Measurements from ENCODE around the gene UGT2B11. TPM values are rescaled to one million over a fixed set of nuclear protein-coding genes. Genes with fewer than 3 reads are reported as not detected.

UGT2B11 gene
- total RNA-seq: not detected in 2 replicates

GRCh38 chr4:69214716-69215115 lies at the start of gene UGT2B11:
Gene UGT2B11 (minus strand): TSS chr4:69214748. CDS start chr4:69214722, 26 bp downstream.

Other genes with a start within 250 kb of the UGT2B11 start
- 0.22 TPM in 1 of 2 replicates, not detected in the other for gene UGT2B7, start 118.3 kb downstream of the UGT2B11 start, total RNA-seq
- not detected in 2 replicates for gene UGT2B28, start 65.7 kb upstream of the UGT2B11 start, total RNA-seq